ENCODE measurements around the gene STK32B.
A peak's percentile ranks its signal among the peaks of the same experiment; 100 is the strongest.
"Not testable (repeated sequence)": the region's sequence is repeated elsewhere in the genome, so short reads cannot be mapped to it uniquely, and the experiment has no call there.

The STK32B gene

GRCh38 chr4:5266991-5267390 is 215.7 kb downstream of the STK32B start:
- no peak for DNase-seq (ENCODE audit: low spot score)

- DNase-seq (ENCODE audit: low spot score): no peak
Measured at GRCh38 chr4:5267408-5267807, 216.1 kb downstream of the STK32B start.

GRCh38 chr4:5276475-5277075 is 225.3 kb downstream of the STK32B start:
- no peak for DNase-seq (ENCODE audit: low spot score)

- DNase-seq (ENCODE audit: low spot score): no peak
Measured at GRCh38 chr4:5277079-5277478, 225.8 kb downstream of the STK32B start.

- DNase-seq (ENCODE audit: low spot score): no peak
Measured at GRCh38 chr4:5278213-5278612, 226.9 kb downstream of the STK32B start.

- DNase-seq (ENCODE audit: low spot score): not testable (repeated sequence)
Measured at GRCh38 chr4:5280069-5280468, 228.8 kb downstream of the STK32B start.

- DNase-seq (ENCODE audit: low spot score): peak; percentile 55
Measured at GRCh38 chr4:5280828-5281227, 229.5 kb downstream of the STK32B start.

GRCh38 chr4:5283837-5284236 is 232.6 kb downstream of the STK32B start:
- DNase-seq (ENCODE audit: low spot score): no peak

- no peak for DNase-seq (ENCODE audit: low spot score)
Measured at GRCh38 chr4:5284517-5284916, 233.2 kb downstream of the STK32B start.

GRCh38 chr4:5292101-5292500 is 240.8 kb downstream of the STK32B start:
- no peak for DNase-seq (ENCODE audit: low spot score)

GRCh38 chr4:5298000-5298787 is 246.9 kb downstream of the STK32B start:
- DNase-seq (ENCODE audit: low spot score): not testable (repeated sequence)

GRCh38 chr4:5300283-5300682 is 249.0 kb downstream of the STK32B start:
- DNase-seq (ENCODE audit: low spot score): no peak

- no peak for DNase-seq (ENCODE audit: low spot score)
Measured at GRCh38 chr4:5307928-5308327, 256.6 kb downstream of the STK32B start.

GRCh38 chr4:5322321-5322720 is 271.0 kb downstream of the STK32B start:
- DNase-seq (ENCODE audit: low spot score): no peak

GRCh38 chr4:5330339-5330989 is 279.2 kb downstream of the STK32B start:
- DNase-seq (ENCODE audit: low spot score): no peak

GRCh38 chr4:5337731-5338130 is 286.5 kb downstream of the STK32B start:
- no peak for DNase-seq (ENCODE audit: low spot score)

- no peak for DNase-seq (ENCODE audit: low spot score)
Measured at GRCh38 chr4:5338531-5338930, 287.3 kb downstream of the STK32B start.

- DNase-seq (ENCODE audit: low spot score): no peak
Measured at GRCh38 chr4:5340991-5341451, 289.7 kb downstream of the STK32B start.

- no peak for DNase-seq (ENCODE audit: low spot score)
Measured at GRCh38 chr4:5341526-5341925, 290.2 kb downstream of the STK32B start.

- no peak for DNase-seq (ENCODE audit: low spot score)
Measured at GRCh38 chr4:5355846-5356245, 304.6 kb downstream of the STK32B start.

GRCh38 chr4:5357870-5358269 is 306.6 kb downstream of the STK32B start:
- no peak for DNase-seq (ENCODE audit: low spot score)

GRCh38 chr4:5361968-5362367 is 310.7 kb downstream of the STK32B start:
- DNase-seq (ENCODE audit: low spot score): no peak

- no peak for DNase-seq (ENCODE audit: low spot score)
Measured at GRCh38 chr4:5364406-5364805, 313.1 kb downstream of the STK32B start.
